ENCODE results near the gene OTUD4. TPM values are rescaled to one million over a fixed set of nuclear protein-coding genes. Genes with fewer than 3 reads are reported as not detected.
"Not testable (repeated sequence)": the region's sequence is repeated elsewhere in the genome, so short reads cannot be mapped to it uniquely, and the experiment has no call there.

OTUD4 gene
- total RNA-seq, 1 experiment from 2014 or later = 13.6 TPM

- intact Hi-C loops (cut with micrococcal nuclease) = no loop called here
- no peak overlapping the region for H3K27ac ChIP-seq (ENCODE audit: low read length)
- H3K9me2 ChIP-seq (replicated peaks; ENCODE audit: low read length) = no peaks in the 10 kb centered on the region
- no peaks in the 10 kb centered on the region for H3K79me2 ChIP-seq (ENCODE audit: low read length)
- no peaks in the 10 kb centered on the region for H4K20me1 ChIP-seq (ENCODE audit: low read length)
- POLR2A ChIA-PET (ENCODE audit: unreplicated experiment) = no interaction called here
- no peaks in the 10 kb centered on the region for H3K4me1 ChIP-seq (ENCODE audit: insufficient read depth, low read length)
- ATAC-seq (no peak), DNase-seq (no peak)
- BruUV-seq (replicated peaks) = no TSS peak
- peaks cover 77% of the 10 kb centered on the region for H3K36me3 ChIP-seq (ENCODE audit: low read depth, low read length)
- CTCF ChIA-PET = no interaction called here
- no peaks in the 10 kb centered on the region for H3K9me3 ChIP-seq (ENCODE audit: low read length)
- no peaks in the 10 kb centered on the region for H3F3A ChIP-seq (ENCODE audit: low read length, unreplicated experiment)
- H3K4me2 ChIP-seq (ENCODE audit: low read length) = no peak overlapping the region
- no peak overlapping the region for H2AFZ ChIP-seq (ENCODE audit: low read length)
- no peaks in the 10 kb centered on the region for H3K27me3 ChIP-seq (ENCODE audit: low read length)
- H3K9ac ChIP-seq (ENCODE audit: low read length) = no peak overlapping the region
- TF ChIP-seq EZH2phosphoT487 (IDR thresholded peaks at IDR 0.05; ENCODE audit: borderline replicate concordance, low read length) = no peak
- no peak for TF ChIP-seq EZH2 (IDR thresholded peaks at IDR 0.05; ENCODE audit: low read length, unreplicated experiment)
- no peak for TF ChIP-seq CTCF (conservative IDR thresholded peaks at IDR 0.05; ENCODE audit: low read depth, low read length)
- no peak overlapping the region for H3K4me3 ChIP-seq (ENCODE audit: low read length)
Measured at GRCh38 chr4:145148980-145149379, 31.4 kb downstream of the OTUD4 start.

- ATAC-seq; H3K9me3 ChIP-seq (ENCODE audit: low read length); H3F3A ChIP-seq (ENCODE audit: low read length, unreplicated experiment); CTCF ChIA-PET; H3K9me2 ChIP-seq (replicated peaks; ENCODE audit: low read length); H3K4me3 ChIP-seq (ENCODE audit: low read length); H3K27me3 ChIP-seq (ENCODE audit: low read length); DNase-seq; H3K4me2 ChIP-seq (ENCODE audit: low read length); BruUV-seq (replicated peaks); H2AFZ ChIP-seq (ENCODE audit: low read length); H4K20me1 ChIP-seq (ENCODE audit: low read length); intact Hi-C loops (cut with micrococcal nuclease); H3K27ac ChIP-seq (ENCODE audit: low read length); H3K4me1 ChIP-seq (ENCODE audit: insufficient read depth, low read length); H3K9ac ChIP-seq (ENCODE audit: low read length); H3K79me2 ChIP-seq (ENCODE audit: low read length): not testable (repeated sequence)
- POLR2A ChIA-PET (ENCODE audit: unreplicated experiment) = interaction anchor here (0.7 kb wide), 1 partner anchor 14 kb away, joined by 3 read pairs; no protein-coding TSS in a partner anchor
- peaks cover 42% of the 10 kb centered on the region for H3K36me3 ChIP-seq (ENCODE audit: low read depth, low read length)
Measured at GRCh38 chr4:145136219-145136618, 44.2 kb downstream of the OTUD4 start.

- Histone ChIP-seq H3K27me3 (ENCODE audit: low read length) (no peaks in the 10 kb centered on the region), H3K36me3 (ENCODE audit: low read depth, low read length) (peaks cover 33% of the 10 kb centered on the region), H3K4me3 (ENCODE audit: low read length) (no peak overlapping the region), H3K27ac (ENCODE audit: low read length) (no peak overlapping the region), H3K4me2 (ENCODE audit: low read length) (no peak overlapping the region), H4K20me1 (ENCODE audit: low read length) (no peaks in the 10 kb centered on the region; the same call in 1 of the 2 replicates), H3K9ac (ENCODE audit: low read length) (no peak overlapping the region), H3K79me2 (ENCODE audit: low read length) (no peaks in the 10 kb centered on the region), H3K4me1 (ENCODE audit: insufficient read depth, low read length) (no peaks in the 10 kb centered on the region), H3K9me2 (replicated peaks; ENCODE audit: low read length) (no peaks in the 10 kb centered on the region), H3K9me3 (ENCODE audit: low read length) (no peaks in the 10 kb centered on the region), H3F3A (ENCODE audit: low read length, unreplicated experiment) (peaks cover 5% of the 10 kb centered on the region), H2AFZ (ENCODE audit: low read length) (no peak overlapping the region)
- DNase-seq (no peak), ATAC-seq (no peak)
- TF ChIP-seq EZH2phosphoT487 (IDR thresholded peaks at IDR 0.05; ENCODE audit: borderline replicate concordance, low read length) (no peak), EZH2 (IDR thresholded peaks at IDR 0.05; ENCODE audit: low read length, unreplicated experiment) (no peak), CTCF (conservative IDR thresholded peaks at IDR 0.05; ENCODE audit: low read depth, low read length) (no peak)
- intact Hi-C loops (cut with micrococcal nuclease) = no loop called here
- no TSS peak for BruUV-seq (replicated peaks)
- POLR2A ChIA-PET (ENCODE audit: unreplicated experiment) = interaction anchor here (0.6 kb wide), 1 partner anchor 28 kb away, joined by 3 read pairs; no protein-coding TSS in a partner anchor
- CTCF ChIA-PET = no interaction called here
Measured at GRCh38 chr4:145132511-145133098, 47.8 kb downstream of the OTUD4 start.
